Panc1 (cell line): ENCODE measurements around the gene RMP24.

ENCODE experiments used
- ATAC-seq: fragments of 200-7000 bp; cut with Tn5 transposase; 2 replicates; pipeline ENCODE4 v1.9.1; 2020; ENCODE audit warnings: mild to moderate bottlenecking, moderate library complexity
- BruUV-seq: library from RNA; stranded (reverse); fragments of 400-500 nt; replicated peaks from 2 replicates; lab custom pipeline; 2021; lab: Mats Ljungman, UMichigan
- CTCF ChIA-PET: fragments of 300-600 bp; sonication (Branson Sonifier 250); formaldehyde crosslinking; loops from one replicate; lab custom pipeline; 2022; ENCODE audit warnings: antibody characterized with exemption; lab: Charles Lee
- POLR2A ChIA-PET: fragments of 300-600 bp; sonication (Branson Sonifier 250); formaldehyde crosslinking; loops from one replicate; lab custom pipeline; 2022; ENCODE audit warnings: antibody characterized with exemption; lab: Charles Lee
- DNase-seq: peaks from one replicate; pipeline ENCODE4 v3.0.0-alpha.2; 2010; ENCODE audit warnings: low read depth, low spot score
- H3K27ac ChIP-seq: 2 replicates; pipeline ENCODE4 v1.5.1; 2011; ENCODE audit warnings: mild to moderate bottlenecking, low read length, inconsistent platforms
- H3K27me3 ChIP-seq: fragments of 200-500 bp; sonication (Bioruptor generic); 2 replicates; pipeline ENCODE4 v1.6.0; 2014; ENCODE audit warnings: low read length, inconsistent platforms; ENCODE audit not compliant: control insufficient read depth, insufficient read depth
- H3K36me3 ChIP-seq: fragments of 200-500 bp; sonication (Bioruptor generic); 2 replicates; pipeline ENCODE4 v1.5.1; 2014; ENCODE audit warnings: inconsistent platforms, mild to moderate bottlenecking, low read length, moderate library complexity; ENCODE audit not compliant: control insufficient read depth, insufficient read depth
- H3K4me1 ChIP-seq: 2 replicates; pipeline ENCODE4 v1.5.1; 2011; ENCODE audit warnings: inconsistent platforms, mild to moderate bottlenecking, low read length, moderate library complexity; ENCODE audit not compliant: control insufficient read depth, insufficient read depth
- H3K4me3 ChIP-seq, 2 experiments: 2 replicates each; pipeline ENCODE4 v1.5.1; 2011 to 2012; ENCODE audit warnings: low read depth in 2 of 2, low read length in 2 of 2, mild to moderate bottlenecking in 2 of 2, inconsistent platforms in 1 of 2, moderate library complexity in 1 of 2
- H3K9me3 ChIP-seq: fragments of 200-500 bp; sonication (Bioruptor generic); 2 replicates; pipeline ENCODE4 v1.5.1; 2014; ENCODE audit warnings: low read depth, mild to moderate bottlenecking, inconsistent platforms, low read length, moderate library complexity; ENCODE audit not compliant: control insufficient read depth, insufficient read depth
- CTCF ChIP-seq: fragments of 450-650 bp; IDR thresholded peaks from 2 replicates; pipeline ENCODE4 v1.5.1; 2017; ENCODE audit warnings: mild to moderate bottlenecking
- POLR2AphosphoS5 ChIP-seq: IDR thresholded peaks from 2 replicates; pipeline ENCODE4 v1.6.1; 2012; ENCODE audit warnings: mild to moderate bottlenecking, low read depth, low read length, moderate library complexity
- SIN3A ChIP-seq: IDR thresholded peaks from 2 replicates; pipeline ENCODE4 v1.6.1; 2012; ENCODE audit warnings: low read depth, mild to moderate bottlenecking, low read length, moderate library complexity, borderline replicate concordance; ENCODE audit not compliant: insufficient read depth
- TCF7L2 ChIP-seq: IDR thresholded peaks from 2 replicates; pipeline ENCODE4 v1.6.1; 2011; ENCODE audit warnings: mild to moderate bottlenecking, low read depth, low read length, inconsistent platforms
- in situ Hi-C: cut with HindIII; loops from 2 replicates; pipeline ENCODE4 v1.10.0; 2016; ENCODE audit warnings: low sequenced_read_pairs, low pct_unique_long_range_greater_than_20kb
- intact Hi-C: fragments of 100-400 bp; cut with micrococcal nuclease; formaldehyde crosslinking; loops from one replicate; pipeline ENCODE4 v1.10.0; 2022; ENCODE audit not compliant: unreplicated experiment
- TF ChIP-seq, protein P1 (sequence below), 2 experiments: IDR thresholded peaks; 2 replicates each; pipeline ENCODE4 v1.6.1; 2011 to 2012; ENCODE audit warnings: low read depth in 2 of 2, control low read depth in 1 of 2, low read length in 1 of 2, mild to moderate bottlenecking in 1 of 2, moderate library complexity in 1 of 2; ENCODE audit not compliant: insufficient read depth in 1 of 2

Gene RMP24

DNA sequence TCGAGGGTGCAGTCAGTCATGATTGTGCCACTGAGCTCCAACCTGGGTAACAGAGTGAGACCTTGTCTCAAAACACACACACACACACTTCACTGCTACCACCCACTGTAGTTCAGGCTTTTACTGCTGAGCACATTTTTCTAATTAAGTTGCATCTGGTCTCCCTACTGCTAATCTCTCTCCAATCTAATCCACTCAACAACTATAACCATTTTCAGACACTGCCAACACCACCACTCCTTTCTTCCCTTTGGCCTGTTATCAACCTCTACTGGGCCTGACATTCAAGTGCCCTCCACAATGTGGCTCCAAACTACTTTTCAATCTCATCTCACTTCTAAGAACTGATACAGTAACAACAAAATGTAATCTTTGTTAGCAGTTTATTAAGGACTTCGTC is 44.8 kb downstream of the RMP24 start:
- no peak overlapping the region for H3K4me3 ChIP-seq
- POLR2A ChIA-PET = no interaction called here
- H3K4me1 ChIP-seq = no peaks in the 10 kb centered on the region
- CTCF ChIA-PET = interaction anchor here (1.1 kb wide), 1 partner anchor 267 kb away, joined by 3 read pairs; no protein-coding TSS in a partner anchor
- in situ Hi-C loops = no loop called here
- intact Hi-C loops = loop anchor here (5.0 kb wide), 2 partner anchors 110 to 265 kb away; partner anchors contain the start of genes ELP2 and SLC39A6
- H3K27me3 ChIP-seq = no peaks in the 10 kb centered on the region
- no peak for TF ChIP-seq CTCF
- TF ChIP-seq, protein P1, sequence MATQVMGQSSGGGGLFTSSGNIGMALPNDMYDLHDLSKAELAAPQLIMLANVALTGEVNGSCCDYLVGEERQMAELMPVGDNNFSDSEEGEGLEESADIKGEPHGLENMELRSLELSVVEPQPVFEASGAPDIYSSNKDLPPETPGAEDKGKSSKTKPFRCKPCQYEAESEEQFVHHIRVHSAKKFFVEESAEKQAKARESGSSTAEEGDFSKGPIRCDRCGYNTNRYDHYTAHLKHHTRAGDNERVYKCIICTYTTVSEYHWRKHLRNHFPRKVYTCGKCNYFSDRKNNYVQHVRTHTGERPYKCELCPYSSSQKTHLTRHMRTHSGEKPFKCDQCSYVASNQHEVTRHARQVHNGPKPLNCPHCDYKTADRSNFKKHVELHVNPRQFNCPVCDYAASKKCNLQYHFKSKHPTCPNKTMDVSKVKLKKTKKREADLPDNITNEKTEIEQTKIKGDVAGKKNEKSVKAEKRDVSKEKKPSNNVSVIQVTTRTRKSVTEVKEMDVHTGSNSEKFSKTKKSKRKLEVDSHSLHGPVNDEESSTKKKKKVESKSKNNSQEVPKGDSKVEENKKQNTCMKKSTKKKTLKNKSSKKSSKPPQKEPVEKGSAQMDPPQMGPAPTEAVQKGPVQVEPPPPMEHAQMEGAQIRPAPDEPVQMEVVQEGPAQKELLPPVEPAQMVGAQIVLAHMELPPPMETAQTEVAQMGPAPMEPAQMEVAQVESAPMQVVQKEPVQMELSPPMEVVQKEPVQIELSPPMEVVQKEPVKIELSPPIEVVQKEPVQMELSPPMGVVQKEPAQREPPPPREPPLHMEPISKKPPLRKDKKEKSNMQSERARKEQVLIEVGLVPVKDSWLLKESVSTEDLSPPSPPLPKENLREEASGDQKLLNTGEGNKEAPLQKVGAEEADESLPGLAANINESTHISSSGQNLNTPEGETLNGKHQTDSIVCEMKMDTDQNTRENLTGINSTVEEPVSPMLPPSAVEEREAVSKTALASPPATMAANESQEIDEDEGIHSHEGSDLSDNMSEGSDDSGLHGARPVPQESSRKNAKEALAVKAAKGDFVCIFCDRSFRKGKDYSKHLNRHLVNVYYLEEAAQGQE (IDR thresholded peaks at IDR 0.05; ENCODE audit: insufficient read depth in 1 of 2, low read depth in 2 of 2, low read length in 1 of 2) = no peak
- TF ChIP-seq SIN3A = no peak
- no peak for TF ChIP-seq TCF7L2
- no peak for TF ChIP-seq POLR2AphosphoS5
- BruUV-seq = no TSS peak
- ATAC-seq (no peak), DNase-seq (no peak)
- H3K36me3 ChIP-seq = no peaks in the 10 kb centered on the region
- no peak overlapping the region for H3K27ac ChIP-seq
- H3K9me3 ChIP-seq = no peaks in the 10 kb centered on the region

DNA sequence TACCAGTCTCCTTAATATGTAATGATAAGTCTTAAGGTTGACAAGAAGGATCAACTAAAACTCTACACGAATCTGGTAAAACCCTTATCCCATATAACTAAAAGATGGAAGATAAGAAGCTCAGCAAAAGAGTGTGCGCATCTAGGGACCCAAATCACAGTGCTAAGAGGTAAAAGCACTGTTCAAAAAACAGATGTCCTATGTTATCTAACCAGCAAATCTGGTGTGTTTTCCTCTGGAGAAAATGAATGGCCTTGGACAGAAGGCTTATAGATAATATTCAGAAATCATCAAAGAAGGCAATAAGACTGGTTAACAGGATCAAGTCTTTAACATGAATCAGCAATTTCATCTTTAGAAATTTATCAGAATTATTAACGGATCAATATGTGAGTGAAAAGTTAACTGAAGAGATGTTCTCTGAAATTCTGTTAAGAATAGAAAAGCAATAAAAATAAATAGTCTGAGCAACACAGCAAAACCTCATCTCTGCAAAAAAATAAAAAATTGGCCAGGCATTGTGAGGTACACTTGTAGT is 47.8 kb downstream of the RMP24 start:
- ChIA-PET POLR2A (no interaction called here), CTCF (no interaction called here)
- H3K36me3 ChIP-seq = peaks cover 3% of the 10 kb centered on the region; the same call in 1 of the 2 replicates
- no TSS peak for BruUV-seq
- no peak for TF ChIP-seq TCF7L2
- no peak for TF ChIP-seq POLR2AphosphoS5
- no peak for TF ChIP-seq CTCF
- TF ChIP-seq, protein P1 (IDR thresholded peaks at IDR 0.05; ENCODE audit: insufficient read depth in 1 of 2, low read depth in 2 of 2, low read length in 1 of 2) = no peak
- no peak for TF ChIP-seq SIN3A
- intact Hi-C loops (no loop called here), in situ Hi-C loops (no loop called here)
- H3K4me1 ChIP-seq = no peaks in the 10 kb centered on the region
- no peak overlapping the region for H3K27ac ChIP-seq
- DNase-seq = no peak
- H3K4me3 ChIP-seq = no peak overlapping the region
- H3K9me3 ChIP-seq = no peaks in the 10 kb centered on the region
- ATAC-seq = no peak
- no peaks in the 10 kb centered on the region for H3K27me3 ChIP-seq
